ENCODE measurements around the gene EDEM2. TPM values are rescaled to one million over a fixed set of nuclear protein-coding genes. Genes with fewer than 3 reads are reported as not detected.
A peak's percentile ranks its signal among the peaks of the same experiment; 100 is the strongest.

EDEM2 gene
- total RNA-seq, 1 donor, result 32.2 TPM

- Histone ChIP-seq H3K27ac (ENCODE audit: low read depth, low read length) (no peak overlapping the region), H3K4me2 (ENCODE audit: insufficient read depth, low read length) (no peak overlapping the region), H3K27me3 (ENCODE audit: insufficient read depth, low read length) (no peaks in the 10 kb centered on the region), H3K9me3 (ENCODE audit: low read depth, low read length) (no peaks in the 10 kb centered on the region), H4K20me1 (ENCODE audit: insufficient read depth, low read length) (peaks cover 64% of the 10 kb centered on the region), H2AFZ (ENCODE audit: low read length) (no peak overlapping the region), H3K79me2 (ENCODE audit: insufficient read depth, low read length) (peaks cover 86% of the 10 kb centered on the region), H3K4me1 (ENCODE audit: insufficient read depth, low read length) (peaks cover 32% of the 10 kb centered on the region), H3K36me3 (ENCODE audit: insufficient read depth, low read length) (peaks cover 14% of the 10 kb centered on the region), H3K4me3 (ENCODE audit: insufficient read depth, low read length) (no peak overlapping the region)
- DNase-seq (ENCODE audit: insufficient read length, low spot score, missing footprints), result peak; percentile 44
- no peak for TF ChIP-seq CTCF (IDR thresholded peaks at IDR 0.05; ENCODE audit: extremely low read depth, low read depth, low read length)
Measured at GRCh38 chr20:35088231-35089145, 58.6 kb downstream of the EDEM2 start.

- Histone ChIP-seq H3K4me3 (ENCODE audit: insufficient read depth, low read length) (no peak overlapping the region), H3K79me2 (ENCODE audit: insufficient read depth, low read length) (peaks cover 93% of the 10 kb centered on the region), H3K27me3 (ENCODE audit: insufficient read depth, low read length) (no peaks in the 10 kb centered on the region), H3K9me3 (ENCODE audit: low read depth, low read length) (no peaks in the 10 kb centered on the region), H4K20me1 (ENCODE audit: insufficient read depth, low read length) (peaks cover 69% of the 10 kb centered on the region), H3K4me2 (ENCODE audit: insufficient read depth, low read length) (no peak overlapping the region), H3K4me1 (ENCODE audit: insufficient read depth, low read length) (peaks cover 25% of the 10 kb centered on the region), H3K36me3 (ENCODE audit: insufficient read depth, low read length) (peaks cover 14% of the 10 kb centered on the region), H2AFZ (ENCODE audit: low read length) (no peak overlapping the region), H3K27ac (ENCODE audit: low read depth, low read length) (no peak overlapping the region)
- peak; percentile 32 for DNase-seq (ENCODE audit: insufficient read length, low spot score, missing footprints)
- no peak for TF ChIP-seq CTCF (IDR thresholded peaks at IDR 0.05; ENCODE audit: extremely low read depth, low read depth, low read length)
Measured at GRCh38 chr20:35087791-35088190, 59.3 kb downstream of the EDEM2 start.

GRCh38 chr20:35087355-35087754 is 59.8 kb downstream of the EDEM2 start:
- H4K20me1 ChIP-seq (ENCODE audit: insufficient read depth, low read length), result peaks cover 72% of the 10 kb centered on the region
- H2AFZ ChIP-seq (ENCODE audit: low read length), result no peak overlapping the region
- H3K79me2 ChIP-seq (ENCODE audit: insufficient read depth, low read length), result peaks cover 95% of the 10 kb centered on the region
- no peak overlapping the region for H3K4me3 ChIP-seq (ENCODE audit: insufficient read depth, low read length)
- H3K27me3 ChIP-seq (ENCODE audit: insufficient read depth, low read length), result no peaks in the 10 kb centered on the region
- H3K36me3 ChIP-seq (ENCODE audit: insufficient read depth, low read length), result peaks cover 14% of the 10 kb centered on the region
- H3K4me2 ChIP-seq (ENCODE audit: insufficient read depth, low read length), result no peak overlapping the region
- peaks cover 24% of the 10 kb centered on the region for H3K4me1 ChIP-seq (ENCODE audit: insufficient read depth, low read length)
- TF ChIP-seq CTCF (IDR thresholded peaks at IDR 0.05; ENCODE audit: extremely low read depth, low read depth, low read length), result no peak
- DNase-seq (ENCODE audit: insufficient read length, low spot score, missing footprints), result no peak
- H3K27ac ChIP-seq (ENCODE audit: low read depth, low read length), result no peak overlapping the region
- H3K9me3 ChIP-seq (ENCODE audit: low read depth, low read length), result no peaks in the 10 kb centered on the region

GRCh38 chr20:35085477-35086225 is 61.5 kb downstream of the EDEM2 start:
- peaks cover 15% of the 10 kb centered on the region for H3K4me1 ChIP-seq (ENCODE audit: insufficient read depth, low read length)
- H3K4me3 ChIP-seq (ENCODE audit: insufficient read depth, low read length), result no peak overlapping the region
- H3K79me2 ChIP-seq (ENCODE audit: insufficient read depth, low read length), result peaks cover 95% of the 10 kb centered on the region
- H3K27me3 ChIP-seq (ENCODE audit: insufficient read depth, low read length), result no peaks in the 10 kb centered on the region
- H3K4me2 ChIP-seq (ENCODE audit: insufficient read depth, low read length), result no peak overlapping the region
- H3K9me3 ChIP-seq (ENCODE audit: low read depth, low read length), result no peaks in the 10 kb centered on the region
- no peak overlapping the region for H3K27ac ChIP-seq (ENCODE audit: low read depth, low read length)
- H4K20me1 ChIP-seq (ENCODE audit: insufficient read depth, low read length), result peaks cover 74% of the 10 kb centered on the region
- H3K36me3 ChIP-seq (ENCODE audit: insufficient read depth, low read length), result peaks cover 14% of the 10 kb centered on the region
- DNase-seq (ENCODE audit: insufficient read length, low spot score, missing footprints), result no peak
- TF ChIP-seq CTCF (IDR thresholded peaks at IDR 0.05; ENCODE audit: extremely low read depth, low read depth, low read length), result no peak
- H2AFZ ChIP-seq (ENCODE audit: low read length), result no peak overlapping the region
